GM23338 (cell line): ENCODE results near the gene DPYD.

ENCODE experiments used
- CREB1 ChIP-seq: fragments of 250-450 bp; sonication (Bioruptor Pico); IDR thresholded peaks from 2 replicates; pipeline ENCODE4 v1.5.0; 2020; ENCODE audit warnings: low read depth, mild to moderate bottlenecking, moderate library complexity
- CTCF ChIP-seq, 2 experiments: fragments of 200-600 bp in 1 of 2; sonication (generic) in 1 of 2; conservative IDR thresholded peaks; 2 replicates each; pipeline versions ENCODE4 v1.5.1 to v1.6.1; 2016 to 2017; ENCODE audit warnings: antibody characterized with exemption in 2 of 2, low read depth in 2 of 2, mild to moderate bottlenecking in 2 of 2, moderate library complexity in 1 of 2
- EZH2 ChIP-seq: fragments of 200-600 bp; sonication (generic); IDR thresholded peaks from one replicate; pipeline ENCODE4 v1.8.0; 2017; ENCODE audit warnings: antibody characterized with exemption, mild to moderate bottlenecking, low read depth; ENCODE audit not compliant: unreplicated experiment
- EZH2phosphoT487 ChIP-seq: fragments of 200-600 bp; sonication (generic); IDR thresholded peaks from one replicate; pipeline ENCODE4 v1.8.1; 2018; ENCODE audit warnings: antibody characterized with exemption; ENCODE audit not compliant: unreplicated experiment
- POLR2AphosphoS5 ChIP-seq: IDR thresholded peaks from 2 replicates; pipeline ENCODE4 v1.6.1; 2016; ENCODE audit warnings: antibody characterized with exemption, low read depth
- REST ChIP-seq: IDR thresholded peaks from one replicate; pipeline ENCODE4 v1.6.1; 2018; ENCODE audit warnings: antibody characterized with exemption; ENCODE audit not compliant: unreplicated experiment
- STAT1 ChIP-seq: IDR thresholded peaks from one replicate; pipeline ENCODE4 v1.6.1; 2016; ENCODE audit warnings: antibody characterized with exemption; ENCODE audit not compliant: unreplicated experiment
- ZNF331 ChIP-seq: fragments of 250-450 bp; sonication (Bioruptor Pico); IDR thresholded peaks from 2 replicates; pipeline ENCODE4 v1.5.0; 2020; ENCODE audit warnings: low read depth, mild to moderate bottlenecking, moderate library complexity
- ZNF462 ChIP-seq: fragments of 250-450 bp; sonication (Bioruptor Pico); IDR thresholded peaks from 2 replicates; pipeline ENCODE4 v1.5.0; 2020; ENCODE audit warnings: mild to moderate bottlenecking, moderate library complexity

GRCh38 chr1:97033949-97034348 is 886.9 kb downstream of the DPYD start:
- no peak for TF ChIP-seq CTCF (conservative IDR thresholded peaks at IDR 0.05; ENCODE audit: low read depth in 2 of 2)
- no peak for TF ChIP-seq CREB1 (CRISPR knock-in tag)
- no peak for TF ChIP-seq POLR2AphosphoS5
- TF ChIP-seq EZH2 = no peak
- TF ChIP-seq ZNF462 (CRISPR knock-in tag) = no peak
- no peak for TF ChIP-seq EZH2phosphoT487
- no peak for TF ChIP-seq STAT1
- no peak for TF ChIP-seq REST
- no peak for TF ChIP-seq ZNF331
